Mesendoderm (in vitro differentiated cells): ENCODE results near the gene KDM7A.

Experiments used
- DNase-seq: peaks from one replicate; pipeline ENCODE4 v3.0.0; 2013
- H2AK5ac ChIP-seq: 2 replicates; pipeline ENCODE4 v1.6.1; 2013; ENCODE audit warnings: low read length, inconsistent platforms
- H2BK120ac ChIP-seq: 2 replicates; pipeline ENCODE4 v1.6.1; 2013; ENCODE audit warnings: low read depth, mild to moderate bottlenecking, low read length, moderate library complexity, mixed read lengths
- H2BK15ac ChIP-seq: replicated peaks from 2 replicates; pipeline ENCODE4 v1.6.1; 2013; ENCODE audit warnings: low read depth, mild to moderate bottlenecking, moderate library complexity
- H2BK5ac ChIP-seq: 2 replicates; pipeline ENCODE4 v1.6.1; 2013; ENCODE audit warnings: low read length, inconsistent platforms
- H3K18ac ChIP-seq: 2 replicates; pipeline ENCODE4 v1.6.1; 2013; ENCODE audit warnings: mild to moderate bottlenecking, low read length, mixed read lengths
- H3K23ac ChIP-seq: one replicate; pipeline ENCODE4 v1.6.1; 2013; ENCODE audit warnings: low read length
- H3K27ac ChIP-seq: 2 replicates; pipeline ENCODE4 v1.5.1; 2013; ENCODE audit warnings: low read depth, mild to moderate bottlenecking, inconsistent platforms, low read length, moderate library complexity
- H3K27me3 ChIP-seq: 2 replicates; pipeline ENCODE4 v1.6.1; 2013; ENCODE audit warnings: low read length, control low read depth, mild to moderate bottlenecking, inconsistent platforms; ENCODE audit not compliant: insufficient read depth, poor library complexity
- H3K36me3 ChIP-seq: 2 replicates; pipeline ENCODE4 v1.6.1; 2013; ENCODE audit warnings: low read length, inconsistent platforms; ENCODE audit not compliant: control insufficient read depth, insufficient read depth
- H3K4ac ChIP-seq: one replicate; pipeline ENCODE4 v1.6.1; 2013; ENCODE audit warnings: low read depth, mild to moderate bottlenecking, low read length, moderate library complexity
- H3K4me1 ChIP-seq: 2 replicates; pipeline ENCODE4 v1.6.1; 2013; ENCODE audit warnings: low read depth, low read length, inconsistent platforms; ENCODE audit not compliant: control insufficient read depth
- H3K4me2 ChIP-seq: 2 replicates; pipeline ENCODE4 v1.6.1; 2013; ENCODE audit warnings: low read length
- H3K4me3 ChIP-seq: 2 replicates; pipeline ENCODE4 v1.5.1; 2013; ENCODE audit warnings: mild to moderate bottlenecking, low read length
- H3K56ac ChIP-seq: one replicate; pipeline ENCODE4 v1.6.1; 2013; ENCODE audit warnings: low read length
- H3K79me1 ChIP-seq: 2 replicates; pipeline ENCODE4 v1.6.1; 2013; ENCODE audit warnings: low read length, inconsistent platforms
- H3K79me2 ChIP-seq: 2 replicates; pipeline ENCODE4 v1.6.1; 2013; ENCODE audit warnings: mild to moderate bottlenecking, low read length; ENCODE audit not compliant: control insufficient read depth, insufficient read depth
- H3K9ac ChIP-seq: 2 replicates; pipeline ENCODE4 v1.6.1; 2013; ENCODE audit warnings: low read length, inconsistent platforms
- H4K5ac ChIP-seq: one replicate; pipeline ENCODE4 v1.6.1; 2013; ENCODE audit warnings: low read length
- H4K8ac ChIP-seq: one replicate; pipeline ENCODE4 v1.6.1; 2013; ENCODE audit warnings: low read depth, mild to moderate bottlenecking, control low read depth, low read length, moderate library complexity
- WGBS: extraction: QIAGEN DNeasy Blood & Tissue Kit; methylation state at CpG from one replicate; pipeline ENCODE4 v1.1.7; 2013; ENCODE audit warnings: low lambda C conversion rate, missing lambda C conversion rate; ENCODE audit not compliant: insufficient coverage; ENCODE audit errors: extremely low coverage; 5-methylcytosine and 5-hydroxymethylcytosine counted together

The KDM7A gene

DNA sequence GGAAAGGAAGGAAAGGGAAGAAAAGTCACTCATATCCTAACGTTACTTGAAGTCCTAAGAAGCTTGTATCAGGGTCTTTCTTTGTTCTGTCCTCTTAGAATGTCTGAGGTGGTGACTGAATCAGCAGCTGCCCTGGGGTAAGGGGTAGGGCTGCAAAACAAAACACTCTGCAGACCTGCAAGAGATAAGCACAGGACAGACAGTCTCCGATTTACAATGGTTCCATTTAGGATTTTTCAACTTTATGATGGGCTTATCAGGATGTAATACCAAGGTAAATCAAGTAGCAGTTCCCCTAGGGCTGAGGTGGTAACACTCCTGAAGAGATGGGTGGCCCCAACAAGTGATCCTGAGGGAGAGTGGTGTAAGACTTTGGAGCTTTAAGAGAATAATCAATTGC, 16.5 kb downstream of the KDM7A start:
- Histone ChIP-seq H3K4me3 (no peak overlapping the region), H2BK120ac (no peak overlapping the region), H3K79me1 (peaks cover 8% of the 10 kb centered on the region), H3K27me3 (no peaks in the 10 kb centered on the region), H3K23ac (no peak overlapping the region), H3K18ac (no peak overlapping the region), H3K79me2 (peaks cover 19% of the 10 kb centered on the region), H3K56ac (peak overlapping the region; percentile 75), H4K5ac (no peak overlapping the region), H3K4me1 (peaks cover 15% of the 10 kb centered on the region), H2AK5ac (no peak overlapping the region), H3K9ac (no peak overlapping the region), H3K27ac (peak overlapping the region; percentile 52), H3K4ac (no peak overlapping the region), H3K4me2 (no peak overlapping the region), H2BK5ac (no peak overlapping the region), H2BK15ac (no peak overlapping the region), H3K36me3 (no peaks in the 10 kb centered on the region), H4K8ac (no peak overlapping the region)
- no CpG with 5 or more reads among the region's 2 CpGs for WGBS
- peak; percentile 86 for DNase-seq

- H3K4me1 ChIP-seq, result peaks cover 17% of the 10 kb centered on the region
- peaks cover 8% of the 10 kb centered on the region for H3K79me1 ChIP-seq
- H3K9ac ChIP-seq, result no peak overlapping the region
- H3K4me3 ChIP-seq, result no peak overlapping the region
- H3K79me2 ChIP-seq, result peaks cover 16% of the 10 kb centered on the region
- peak overlapping the region; percentile 41 for H2BK5ac ChIP-seq
- H3K56ac ChIP-seq, result no peak overlapping the region
- no peaks in the 10 kb centered on the region for H3K36me3 ChIP-seq
- peak; percentile 84 for DNase-seq
- H3K23ac ChIP-seq, result no peak overlapping the region
- no peaks in the 10 kb centered on the region for H3K27me3 ChIP-seq
- no peak overlapping the region for H3K4me2 ChIP-seq
- H3K27ac ChIP-seq, result no peak overlapping the region
- H3K4ac ChIP-seq, result no peak overlapping the region
- no peak overlapping the region for H2AK5ac ChIP-seq
- no peak overlapping the region for H4K8ac ChIP-seq
- peak overlapping the region; percentile 83 for H3K18ac ChIP-seq
- H4K5ac ChIP-seq, result no peak overlapping the region
- no peak overlapping the region for H2BK120ac ChIP-seq
- no CpG with 5 or more reads among the region's 3 CpGs for WGBS
- no peak overlapping the region for H2BK15ac ChIP-seq
Observed at GRCh38 chr7:140159497-140159896, 17.3 kb downstream of the KDM7A start.

GRCh38 chr7:140156460-140157080, 20.2 kb downstream of the KDM7A start:
- H3K79me1 ChIP-seq, result peaks cover 10% of the 10 kb centered on the region
- H3K4me2 ChIP-seq, result no peak overlapping the region
- peak; percentile 54 for DNase-seq
- no peak overlapping the region for H2BK120ac ChIP-seq
- H3K18ac ChIP-seq, result no peak overlapping the region
- H4K8ac ChIP-seq, result no peak overlapping the region
- no peak overlapping the region for H3K27ac ChIP-seq
- no CpG with 5 or more reads among the region's 2 CpGs for WGBS
- no peak overlapping the region for H3K56ac ChIP-seq
- no peak overlapping the region for H3K23ac ChIP-seq
- H2AK5ac ChIP-seq, result no peak overlapping the region
- H4K5ac ChIP-seq, result no peak overlapping the region
- H2BK15ac ChIP-seq, result no peak overlapping the region
- H3K4ac ChIP-seq, result no peak overlapping the region
- H3K27me3 ChIP-seq, result no peaks in the 10 kb centered on the region
- peaks cover 19% of the 10 kb centered on the region for H3K4me1 ChIP-seq
- peaks cover 15% of the 10 kb centered on the region for H3K79me2 ChIP-seq
- no peaks in the 10 kb centered on the region for H3K36me3 ChIP-seq
- no peak overlapping the region for H3K4me3 ChIP-seq
- H2BK5ac ChIP-seq, result no peak overlapping the region
- H3K9ac ChIP-seq, result no peak overlapping the region

DNA sequence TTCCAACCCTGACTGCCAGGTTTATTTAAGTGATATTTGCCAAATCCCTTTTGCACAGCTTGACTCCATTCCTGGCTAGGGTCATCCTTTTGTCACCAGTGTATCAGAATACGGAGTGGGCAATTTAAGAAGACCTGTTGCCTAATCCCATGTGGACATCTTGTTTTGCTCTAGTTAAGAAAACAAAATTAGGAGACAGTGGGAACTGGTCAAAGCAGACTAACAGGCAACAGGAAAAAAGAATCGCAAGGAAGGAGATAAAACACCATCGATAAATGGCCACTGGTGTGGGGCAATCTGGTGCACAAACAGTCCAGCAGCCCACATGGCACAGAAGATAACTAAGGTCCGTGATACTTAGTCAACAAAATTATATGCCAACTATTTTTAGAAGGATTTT, 21.4 kb downstream of the KDM7A start:
- no peak overlapping the region for H4K5ac ChIP-seq
- H3K36me3 ChIP-seq, result no peaks in the 10 kb centered on the region
- H3K27me3 ChIP-seq, result no peaks in the 10 kb centered on the region
- no CpG with 5 or more reads among the region's 4 CpGs for WGBS
- no peak overlapping the region for H3K56ac ChIP-seq
- no peak overlapping the region for H4K8ac ChIP-seq
- no peak overlapping the region for H3K9ac ChIP-seq
- no peak overlapping the region for H3K4me2 ChIP-seq
- DNase-seq, result no peak
- no peak overlapping the region for H2AK5ac ChIP-seq
- no peak overlapping the region for H2BK5ac ChIP-seq
- peaks cover 16% of the 10 kb centered on the region for H3K4me1 ChIP-seq
- no peak overlapping the region for H2BK120ac ChIP-seq
- H3K79me2 ChIP-seq, result peaks cover 15% of the 10 kb centered on the region
- no peak overlapping the region for H3K4ac ChIP-seq
- H3K23ac ChIP-seq, result no peak overlapping the region
- H3K27ac ChIP-seq, result no peak overlapping the region
- H3K4me3 ChIP-seq, result no peak overlapping the region
- H3K79me1 ChIP-seq, result peaks cover 8% of the 10 kb centered on the region
- H3K18ac ChIP-seq, result no peak overlapping the region
- no peak overlapping the region for H2BK15ac ChIP-seq

- H3K27ac ChIP-seq, result no peak overlapping the region
- H2BK5ac ChIP-seq, result no peak overlapping the region
- H3K79me1 ChIP-seq, result peaks cover 13% of the 10 kb centered on the region
- H3K4me2 ChIP-seq, result no peak overlapping the region
- no peak overlapping the region for H3K9ac ChIP-seq
- no peak overlapping the region for H4K8ac ChIP-seq
- no CpG with 5 or more reads among the region's 7 CpGs for WGBS
- no peak overlapping the region for H4K5ac ChIP-seq
- H3K56ac ChIP-seq, result no peak overlapping the region
- H3K27me3 ChIP-seq, result no peaks in the 10 kb centered on the region
- H3K18ac ChIP-seq, result no peak overlapping the region
- no peak overlapping the region for H3K4me3 ChIP-seq
- no peaks in the 10 kb centered on the region for H3K36me3 ChIP-seq
- H3K4me1 ChIP-seq, result peaks cover 10% of the 10 kb centered on the region
- no peak overlapping the region for H3K4ac ChIP-seq
- H3K79me2 ChIP-seq, result peaks cover 9% of the 10 kb centered on the region
- DNase-seq, result no peak
- no peak overlapping the region for H2BK120ac ChIP-seq
- no peak overlapping the region for H2AK5ac ChIP-seq
- no peak overlapping the region for H2BK15ac ChIP-seq
- H3K23ac ChIP-seq, result no peak overlapping the region
Observed at GRCh38 chr7:140153666-140154161, 23.1 kb downstream of the KDM7A start.

DNA sequence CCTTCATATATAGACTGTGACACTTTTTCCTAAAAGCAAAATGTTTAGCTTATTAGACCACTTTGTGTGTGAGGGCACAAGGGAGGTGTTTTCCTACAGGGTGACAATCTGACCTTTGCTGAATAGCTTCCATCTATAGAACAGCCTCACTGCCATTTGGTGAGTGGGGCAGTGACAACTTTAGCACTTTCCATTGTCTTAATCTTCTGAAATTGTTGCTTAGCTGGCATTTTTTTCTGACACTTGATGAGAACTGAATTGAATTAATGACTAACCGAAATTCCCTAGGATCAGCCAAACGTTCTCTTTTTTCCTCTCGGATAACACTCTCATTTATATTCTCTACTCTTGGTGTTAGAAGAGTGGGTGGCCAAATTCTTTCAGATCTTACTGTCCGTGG, 30.2 kb downstream of the KDM7A start:
- no peak overlapping the region for H4K5ac ChIP-seq
- no peak overlapping the region for H3K56ac ChIP-seq
- H3K4ac ChIP-seq, result no peak overlapping the region
- H3K18ac ChIP-seq, result no peak overlapping the region
- H3K4me2 ChIP-seq, result no peak overlapping the region
- H2BK5ac ChIP-seq, result no peak overlapping the region
- H2BK120ac ChIP-seq, result no peak overlapping the region
- no peaks in the 10 kb centered on the region for H3K36me3 ChIP-seq
- no peak overlapping the region for H3K4me3 ChIP-seq
- peaks cover 1% of the 10 kb centered on the region for H3K4me1 ChIP-seq
- no peaks in the 10 kb centered on the region for H3K27me3 ChIP-seq
- WGBS, result no CpG with 5 or more reads among the region's 4 CpGs
- H3K9ac ChIP-seq, result no peak overlapping the region
- H3K27ac ChIP-seq, result no peak overlapping the region
- no peak overlapping the region for H3K23ac ChIP-seq
- no peak for DNase-seq
- peaks cover 8% of the 10 kb centered on the region for H3K79me1 ChIP-seq
- no peak overlapping the region for H4K8ac ChIP-seq
- no peaks in the 10 kb centered on the region for H3K79me2 ChIP-seq
- H2BK15ac ChIP-seq, result no peak overlapping the region
- H2AK5ac ChIP-seq, result no peak overlapping the region
